Epithelial cell of proximal tubule (primary cell): ENCODE measurements around the gene GMPPA. TPM values are rescaled to one million over a fixed set of nuclear protein-coding genes. Genes with fewer than 3 reads are reported as not detected.
A peak's percentile ranks its signal among the peaks of the same experiment; 100 is the strongest.

ENCODE experiments used
- DNase-seq: peaks from one replicate; pipeline ENCODE4 v3.0.0-alpha.2; 2011; ENCODE audit warnings: low read depth
- H3K4me3 ChIP-seq: 2 replicates; pipeline ENCODE4 v1.5.1; 2011; ENCODE audit warnings: low read depth, mild to moderate bottlenecking, low read length
- total RNA-seq: library from RNA; depleted of rRNA; stranded (reverse); fragments of >200 nt; gene quantifications from 2 replicates; pipeline ENCODE4 v1.2.3, GENCODE V29; 2015
- TF ChIP-seq, protein P1 (sequence below): conservative IDR thresholded peaks from 2 replicates; pipeline ENCODE4 v1.5.1; 2012; ENCODE audit warnings: low read depth, mild to moderate bottlenecking, low read length

Gene GMPPA
- total RNA-seq, 1 donor from 2014 or later: 27.2 TPM

DNA sequence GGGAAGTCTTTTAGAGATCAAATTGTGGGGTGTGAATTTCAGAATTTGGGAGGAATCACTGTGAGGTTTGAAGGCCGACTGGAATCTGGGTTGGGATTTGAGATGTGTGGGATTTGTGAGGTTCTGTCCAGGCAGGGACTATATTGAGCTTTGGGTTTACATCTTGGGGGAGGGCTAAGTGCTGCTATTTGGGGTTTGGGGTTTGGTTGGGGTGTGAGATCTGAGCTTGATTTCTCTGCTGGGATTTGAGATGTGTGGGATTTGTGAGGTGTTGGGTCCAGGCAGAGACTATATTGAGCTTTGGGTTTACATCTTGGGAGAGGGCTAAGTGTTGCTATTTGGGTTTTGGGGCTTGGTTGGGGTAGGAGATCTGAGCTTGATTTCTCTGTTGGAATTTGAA, 864 bp downstream of the GMPPA start:
- peak overlapping the region; percentile 74 for H3K4me3 ChIP-seq
- TF ChIP-seq, protein P1, sequence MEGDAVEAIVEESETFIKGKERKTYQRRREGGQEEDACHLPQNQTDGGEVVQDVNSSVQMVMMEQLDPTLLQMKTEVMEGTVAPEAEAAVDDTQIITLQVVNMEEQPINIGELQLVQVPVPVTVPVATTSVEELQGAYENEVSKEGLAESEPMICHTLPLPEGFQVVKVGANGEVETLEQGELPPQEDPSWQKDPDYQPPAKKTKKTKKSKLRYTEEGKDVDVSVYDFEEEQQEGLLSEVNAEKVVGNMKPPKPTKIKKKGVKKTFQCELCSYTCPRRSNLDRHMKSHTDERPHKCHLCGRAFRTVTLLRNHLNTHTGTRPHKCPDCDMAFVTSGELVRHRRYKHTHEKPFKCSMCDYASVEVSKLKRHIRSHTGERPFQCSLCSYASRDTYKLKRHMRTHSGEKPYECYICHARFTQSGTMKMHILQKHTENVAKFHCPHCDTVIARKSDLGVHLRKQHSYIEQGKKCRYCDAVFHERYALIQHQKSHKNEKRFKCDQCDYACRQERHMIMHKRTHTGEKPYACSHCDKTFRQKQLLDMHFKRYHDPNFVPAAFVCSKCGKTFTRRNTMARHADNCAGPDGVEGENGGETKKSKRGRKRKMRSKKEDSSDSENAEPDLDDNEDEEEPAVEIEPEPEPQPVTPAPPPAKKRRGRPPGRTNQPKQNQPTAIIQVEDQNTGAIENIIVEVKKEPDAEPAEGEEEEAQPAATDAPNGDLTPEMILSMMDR: no peak
- DNase-seq: no peak

DNA sequence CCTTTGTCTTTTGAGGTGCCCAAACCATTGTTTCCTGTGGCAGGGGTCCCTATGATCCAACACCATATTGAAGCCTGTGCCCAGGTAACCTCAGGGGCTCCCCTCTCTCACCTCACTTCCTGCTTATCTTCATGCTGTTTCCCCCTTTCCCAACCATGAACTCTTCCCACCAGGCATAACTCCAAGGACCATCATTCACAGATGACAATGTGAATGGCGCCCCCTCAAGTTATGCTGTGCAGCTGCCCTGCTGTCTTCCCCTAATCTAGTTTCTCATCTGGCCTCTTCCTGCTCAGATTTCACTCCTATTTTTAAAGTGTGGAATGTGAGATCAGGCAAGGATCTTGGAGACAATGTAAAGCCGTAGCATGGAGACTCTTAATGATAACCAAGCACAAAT, 1.4 kb downstream of the GMPPA start:
- H3K4me3 ChIP-seq: no peak overlapping the region
- DNase-seq: no peak
- TF ChIP-seq, protein P1: peak; percentile 36

DNA sequence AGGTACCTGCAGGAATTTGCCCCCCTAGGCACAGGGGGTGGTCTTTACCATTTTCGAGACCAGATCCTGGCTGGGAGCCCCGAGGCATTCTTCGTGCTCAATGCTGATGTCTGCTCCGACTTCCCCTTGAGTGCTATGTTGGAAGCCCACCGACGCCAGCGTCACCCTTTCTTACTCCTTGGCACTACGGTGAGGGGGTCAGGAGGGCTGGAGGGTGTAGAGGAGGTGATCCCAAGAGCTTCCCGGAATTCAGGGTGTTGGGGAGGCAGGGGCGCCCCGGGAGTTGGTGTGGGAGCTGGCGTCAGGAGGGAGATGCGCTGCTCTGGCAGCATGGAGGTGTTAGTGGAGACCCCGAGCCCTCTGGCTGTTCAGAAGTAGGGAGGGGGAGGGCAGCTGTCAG, 3.2 kb downstream of the GMPPA start:
- no peak for DNase-seq
- no peak overlapping the region for H3K4me3 ChIP-seq
- TF ChIP-seq, protein P1: no peak

DNA sequence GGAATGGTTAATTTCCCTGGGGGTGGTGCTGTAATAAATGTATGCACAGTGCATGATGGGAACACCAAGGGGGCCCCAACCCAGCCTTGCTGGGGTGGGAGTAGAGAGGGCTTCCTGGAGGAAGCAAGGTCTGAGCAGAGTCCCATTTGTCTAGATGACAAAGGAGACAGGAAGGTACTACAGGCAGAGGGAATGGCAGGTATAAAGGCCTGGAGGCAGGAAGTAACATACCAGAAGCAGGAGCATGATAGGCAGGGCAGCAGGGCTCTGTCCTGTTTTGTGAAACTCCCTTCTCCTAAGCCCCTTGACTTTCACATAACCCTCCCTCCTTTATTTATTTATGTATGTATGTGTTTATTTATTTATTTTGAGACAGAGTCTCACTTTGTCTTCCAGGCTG, 3.9 kb downstream of the GMPPA start:
- H3K4me3 ChIP-seq: no peak overlapping the region
- DNase-seq: no peak
- TF ChIP-seq, protein P1: no peak

DNA sequence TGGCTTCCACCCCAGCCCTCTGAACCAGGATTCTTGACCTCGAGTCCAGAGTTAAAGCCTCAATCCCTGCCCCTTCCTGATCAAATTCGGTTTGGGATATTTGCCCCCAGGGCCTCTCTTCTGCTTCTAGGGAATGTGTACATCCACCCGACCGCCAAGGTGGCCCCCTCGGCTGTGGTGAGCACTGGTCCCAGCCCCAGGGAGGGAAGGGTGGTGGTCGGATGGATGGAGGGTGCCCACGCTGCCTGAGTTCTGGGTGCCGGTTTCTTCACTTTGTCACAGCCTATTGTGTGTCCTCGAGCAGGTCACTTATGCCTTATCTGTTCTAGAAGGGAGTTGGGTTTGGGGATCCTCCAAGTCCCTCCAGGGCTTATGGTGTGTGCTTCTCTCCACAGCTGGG, 6.9 kb downstream of the GMPPA start:
- TF ChIP-seq, protein P1: no peak
- H3K4me3 ChIP-seq: no peak overlapping the region
- DNase-seq: no peak

DNA sequence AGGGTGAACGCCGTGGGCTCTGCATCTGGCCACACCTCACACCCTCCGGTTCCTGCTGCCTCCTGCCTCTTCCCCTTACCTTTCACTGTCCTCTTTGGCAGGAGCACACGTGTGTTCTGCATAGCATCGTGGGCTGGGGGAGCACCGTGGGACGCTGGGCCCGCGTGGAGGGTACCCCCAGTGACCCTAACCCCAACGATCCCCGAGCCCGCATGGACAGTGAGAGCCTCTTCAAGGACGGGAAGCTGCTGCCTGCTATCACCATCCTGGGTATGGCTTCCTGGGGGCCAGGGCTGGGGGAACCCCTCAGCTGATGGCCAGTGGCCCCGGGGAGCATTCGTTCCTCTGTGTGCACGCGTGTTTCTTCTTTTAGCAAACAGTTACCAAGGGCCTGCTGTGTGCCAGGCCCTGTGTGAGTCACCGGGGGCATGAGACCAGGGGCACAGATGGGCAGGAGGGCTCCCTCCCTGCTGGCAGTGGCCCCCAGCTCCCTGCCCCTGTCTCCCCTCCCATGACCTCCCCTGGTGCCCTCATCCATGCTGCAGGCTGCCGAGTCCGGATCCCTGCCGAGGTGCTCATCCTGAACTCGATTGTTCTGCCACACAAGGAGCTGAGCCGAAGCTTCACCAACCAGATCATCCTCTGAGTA, 7.6 kb downstream of the GMPPA start:
- no peak overlapping the region for H3K4me3 ChIP-seq
- TF ChIP-seq, protein P1: no peak
- DNase-seq: no peak
